ENCODE results near the gene C19orf12. TPM values are rescaled to one million over a fixed set of nuclear protein-coding genes. Genes with fewer than 3 reads are reported as not detected.

C19orf12 gene
- total and polyA plus RNA-seq, 2 of the 13 experiments (the other 11 are each of a cell fraction or from before 2014, with no cell fraction given), result 17.7 to 34.4 TPM

DNA sequence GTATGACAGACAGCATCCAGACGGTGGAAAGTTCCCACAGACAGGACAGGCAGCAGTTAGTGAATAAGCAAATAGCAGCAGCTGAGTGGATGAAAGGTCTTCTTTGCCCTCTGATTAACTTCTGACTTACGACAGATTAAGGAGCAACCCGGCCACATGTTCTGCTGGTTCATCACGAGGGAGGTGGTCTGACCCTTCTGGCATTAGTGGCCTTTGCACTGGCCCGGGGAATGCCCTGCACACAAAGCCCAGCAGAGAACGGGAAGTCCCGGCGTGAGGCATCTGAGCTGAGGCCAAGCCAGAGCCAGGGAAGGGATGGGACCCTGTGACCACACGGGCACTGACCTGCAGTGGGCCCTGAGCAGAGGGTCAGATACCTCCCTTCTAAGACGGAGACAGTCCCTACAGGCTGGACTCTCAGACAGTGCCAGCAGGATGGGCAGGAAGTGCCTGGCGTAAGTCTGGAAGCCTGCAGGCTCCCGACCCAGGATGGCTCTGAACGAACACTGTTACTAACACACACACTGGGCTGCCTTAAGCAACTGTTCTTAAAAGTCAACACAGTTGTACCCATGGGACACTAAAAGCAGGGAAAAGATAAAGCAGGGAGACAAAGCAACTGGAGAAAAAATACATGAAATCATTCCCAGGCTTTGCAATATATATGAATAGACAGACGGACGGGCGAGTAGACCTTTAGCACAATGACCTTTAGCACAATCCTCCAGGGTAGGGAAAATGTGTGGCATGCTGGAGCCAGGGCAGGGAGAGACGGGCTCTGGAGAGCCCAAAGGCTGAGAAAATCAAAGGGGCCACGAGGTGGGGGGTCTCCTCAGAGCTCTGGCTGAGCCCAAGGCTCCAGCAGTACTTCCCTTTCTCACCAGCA is 6.3 kb downstream of the C19orf12 start (continued):
- TF ChIP-seq, protein P1, sequence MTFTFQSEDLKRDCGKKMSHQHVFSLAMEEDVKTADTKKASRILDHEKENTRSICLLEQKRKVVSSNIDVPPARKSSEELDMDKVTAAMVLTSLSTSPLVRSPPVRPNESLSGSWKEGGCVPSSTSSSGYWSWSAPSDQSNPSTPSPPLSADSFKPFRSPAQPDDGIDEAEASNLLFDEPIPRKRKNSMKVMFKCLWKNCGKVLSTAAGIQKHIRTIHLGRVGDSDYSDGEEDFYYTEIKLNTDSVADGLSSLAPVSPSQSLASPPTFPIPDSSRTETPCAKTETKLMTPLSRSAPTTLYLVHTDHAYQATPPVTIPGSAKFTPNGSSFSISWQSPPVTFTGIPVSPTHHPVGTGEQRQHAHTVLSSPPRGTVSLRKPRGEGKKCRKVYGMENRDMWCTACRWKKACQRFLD (CRISPR knock-in tag; IDR thresholded peaks at IDR 0.05; ENCODE audit: borderline replicate concordance), result no peak
- TF ChIP-seq DMAP1 (CRISPR knock-in tag; IDR thresholded peaks at IDR 0.05), result peak; percentile 92
- peak; percentile 46 for TF ChIP-seq GABPB1 (CRISPR knock-in tag; IDR thresholded peaks at IDR 0.05)
- no peak for TF ChIP-seq ATRX (CRISPR knock-in tag; IDR thresholded peaks at IDR 0.05; ENCODE audit: borderline replicate concordance)
- no peak for TF ChIP-seq ZNF24 (IDR thresholded peaks at IDR 0.05)
- TF ChIP-seq, protein P2, sequence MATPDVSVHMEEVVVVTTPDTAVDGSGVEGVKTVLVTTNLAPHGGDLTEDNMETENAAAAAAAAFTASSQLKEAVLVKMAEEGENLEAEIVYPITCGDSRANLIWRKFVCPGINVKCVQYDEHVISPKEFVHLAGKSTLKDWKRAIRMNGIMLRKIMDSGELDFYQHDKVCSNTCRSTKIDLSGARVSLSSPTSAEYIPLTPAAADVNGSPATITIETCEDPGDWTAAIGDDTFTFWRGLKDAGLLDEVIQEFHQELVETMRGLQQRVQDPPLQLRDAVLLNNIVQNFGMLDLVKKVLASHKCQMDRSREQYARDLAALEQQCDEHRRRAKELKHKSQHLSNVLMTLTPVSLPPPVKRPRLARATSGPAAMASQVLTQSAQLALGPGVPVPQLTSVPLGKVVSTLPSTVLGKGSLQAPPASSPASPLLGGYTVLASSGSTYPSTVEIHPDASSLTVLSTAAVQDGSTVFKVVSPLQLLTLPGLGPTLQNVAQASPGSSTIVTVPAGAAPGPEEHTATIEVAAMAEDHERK (CRISPR knock-in tag; IDR thresholded peaks at IDR 0.05; ENCODE audit: low read depth), result no peak
- TF ChIP-seq, protein P3, sequence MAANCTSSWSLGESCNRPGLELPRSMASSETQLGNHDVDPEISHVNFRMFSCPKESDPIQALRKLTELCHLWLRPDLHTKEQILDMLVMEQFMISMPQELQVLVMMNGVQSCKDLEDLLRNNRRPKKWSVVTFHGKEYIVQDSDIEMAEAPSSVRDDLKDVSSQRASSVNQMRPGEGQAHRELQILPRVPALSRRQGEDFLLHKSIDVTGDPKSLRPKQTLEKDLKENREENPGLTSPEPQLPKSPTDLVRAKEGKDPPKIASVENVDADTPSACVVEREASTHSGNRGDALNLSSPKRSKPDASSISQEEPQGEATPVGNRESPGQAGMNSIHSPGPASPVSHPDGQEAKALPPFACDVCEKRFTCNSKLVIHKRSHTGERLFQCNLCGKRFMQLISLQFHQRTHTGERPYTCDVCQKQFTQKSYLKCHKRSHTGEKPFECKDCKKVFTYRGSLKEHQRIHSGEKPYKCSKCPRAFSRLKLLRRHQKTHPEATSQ (CRISPR knock-in tag; IDR thresholded peaks at IDR 0.05; ENCODE audit: borderline replicate concordance), result no peak
- no peak; the same call in 1 of the 2 replicates for TF ChIP-seq HMG20A (CRISPR knock-in tag; IDR thresholded peaks at IDR 0.05; ENCODE audit: borderline replicate concordance)
- TF ChIP-seq, protein P4, sequence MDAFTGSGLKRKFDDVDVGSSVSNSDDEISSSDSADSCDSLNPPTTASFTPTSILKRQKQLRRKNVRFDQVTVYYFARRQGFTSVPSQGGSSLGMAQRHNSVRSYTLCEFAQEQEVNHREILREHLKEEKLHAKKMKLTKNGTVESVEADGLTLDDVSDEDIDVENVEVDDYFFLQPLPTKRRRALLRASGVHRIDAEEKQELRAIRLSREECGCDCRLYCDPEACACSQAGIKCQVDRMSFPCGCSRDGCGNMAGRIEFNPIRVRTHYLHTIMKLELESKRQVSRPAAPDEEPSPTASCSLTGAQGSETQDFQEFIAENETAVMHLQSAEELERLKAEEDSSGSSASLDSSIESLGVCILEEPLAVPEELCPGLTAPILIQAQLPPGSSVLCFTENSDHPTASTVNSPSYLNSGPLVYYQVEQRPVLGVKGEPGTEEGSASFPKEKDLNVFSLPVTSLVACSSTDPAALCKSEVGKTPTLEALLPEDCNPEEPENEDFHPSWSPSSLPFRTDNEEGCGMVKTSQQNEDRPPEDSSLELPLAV (CRISPR knock-in tag; conservative IDR thresholded peaks at IDR 0.05; ENCODE audit: low read depth), result no peak
- TF ChIP-seq TBX2 (CRISPR knock-in tag; IDR thresholded peaks at IDR 0.05; ENCODE audit: borderline replicate concordance), result peak; percentile 52
- no peak for TF ChIP-seq ZNF605 (CRISPR knock-in tag; IDR thresholded peaks at IDR 0.05)
- TF ChIP-seq CBX5 (CRISPR knock-in tag; IDR thresholded peaks at IDR 0.05; ENCODE audit: borderline replicate concordance), result 0 out of 2 replicates have a peak, but pooled peaks have one; percentile 47
- no peak for TF ChIP-seq MBNL3 (CRISPR knock-in tag; conservative IDR thresholded peaks at IDR 0.05)
- 0 out of 2 replicates have a peak, but pooled peaks have one; percentile 14 for TF ChIP-seq GTF2F1 (IDR thresholded peaks at IDR 0.05; ENCODE audit: low read length)
- no peak for TF ChIP-seq PAX8 (CRISPR knock-in tag; IDR thresholded peaks at IDR 0.05; ENCODE audit: borderline replicate concordance)
- TF ChIP-seq ZNF33A (CRISPR knock-in tag; IDR thresholded peaks at IDR 0.05; ENCODE audit: borderline replicate concordance), result no peak
- TF ChIP-seq, protein P5, sequence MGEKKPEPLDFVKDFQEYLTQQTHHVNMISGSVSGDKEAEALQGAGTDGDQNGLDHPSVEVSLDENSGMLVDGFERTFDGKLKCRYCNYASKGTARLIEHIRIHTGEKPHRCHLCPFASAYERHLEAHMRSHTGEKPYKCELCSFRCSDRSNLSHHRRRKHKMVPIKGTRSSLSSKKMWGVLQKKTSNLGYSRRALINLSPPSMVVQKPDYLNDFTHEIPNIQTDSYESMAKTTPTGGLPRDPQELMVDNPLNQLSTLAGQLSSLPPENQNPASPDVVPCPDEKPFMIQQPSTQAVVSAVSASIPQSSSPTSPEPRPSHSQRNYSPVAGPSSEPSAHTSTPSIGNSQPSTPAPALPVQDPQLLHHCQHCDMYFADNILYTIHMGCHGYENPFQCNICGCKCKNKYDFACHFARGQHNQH (CRISPR knock-in tag; IDR thresholded peaks at IDR 0.05), result peak; percentile 22; the same call in 1 of the 2 replicates
- TF ChIP-seq, protein P6, sequence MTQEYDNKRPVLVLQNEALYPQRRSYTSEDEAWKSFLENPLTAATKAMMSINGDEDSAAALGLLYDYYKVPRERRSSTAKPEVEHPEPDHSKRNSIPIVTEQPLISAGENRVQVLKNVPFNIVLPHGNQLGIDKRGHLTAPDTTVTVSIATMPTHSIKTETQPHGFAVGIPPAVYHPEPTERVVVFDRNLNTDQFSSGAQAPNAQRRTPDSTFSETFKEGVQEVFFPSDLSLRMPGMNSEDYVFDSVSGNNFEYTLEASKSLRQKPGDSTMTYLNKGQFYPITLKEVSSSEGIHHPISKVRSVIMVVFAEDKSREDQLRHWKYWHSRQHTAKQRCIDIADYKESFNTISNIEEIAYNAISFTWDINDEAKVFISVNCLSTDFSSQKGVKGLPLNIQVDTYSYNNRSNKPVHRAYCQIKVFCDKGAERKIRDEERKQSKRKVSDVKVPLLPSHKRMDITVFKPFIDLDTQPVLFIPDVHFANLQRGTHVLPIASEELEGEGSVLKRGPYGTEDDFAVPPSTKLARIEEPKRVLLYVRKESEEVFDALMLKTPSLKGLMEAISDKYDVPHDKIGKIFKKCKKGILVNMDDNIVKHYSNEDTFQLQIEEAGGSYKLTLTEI (CRISPR knock-in tag; conservative IDR thresholded peaks at IDR 0.05), result no peak
- TF ChIP-seq ZNF446 (CRISPR knock-in tag; IDR thresholded peaks at IDR 0.05), result 0 out of 2 replicates have a peak, but pooled peaks have one; percentile 20
- peak; percentile 78 for TF ChIP-seq NR2C2 (CRISPR knock-in tag; IDR thresholded peaks at IDR 0.05; ENCODE audit: borderline replicate concordance)
